K562 (cell line): Measurements from ENCODE around the gene PDZRN3. TPM values are rescaled to one million over a fixed set of nuclear protein-coding genes. Genes with fewer than 3 reads are reported as not detected.

Experiments
- ATAC-seq: fragments of 200-7000 bp; cut with Tn5 transposase; 3 replicates; pipeline ENCODE4 v1.9.1; 2020; ENCODE audit warnings: moderate library complexity
- BruUV-seq: library from RNA; stranded (reverse); fragments of 400-500 nt; replicated peaks from 2 replicates; lab custom pipeline; 2021; lab: Mats Ljungman, UMichigan
- CTCF ChIA-PET: fragments of 300-600 bp; formaldehyde crosslinking; extraction: SDS; loops from one replicate; lab custom pipeline; 2021; ENCODE audit warnings: low intra/inter-chr PET ratio; lab: Yijun Ruan, JAX
- POLR2A ChIA-PET: fragments of 300-600, 350-650 bp; sonication (Branson Sonifier 250); formaldehyde crosslinking; extraction: SDS; loops from one replicate; lab custom pipeline; 2021; ENCODE audit warnings: antibody characterized with exemption, inconsistent platforms; lab: Yijun Ruan, JAX
- DNase-seq, 4 experiments: peaks; one replicate each; pipeline versions ENCODE4 v3.0.0 to v3.0.0-alpha.2; 2011 to 2018; ENCODE audit warnings: low spot score in 3 of 4, mixed read lengths in 3 of 4; ENCODE audit errors: extremely low read depth in 1 of 4
- FAIRE-seq: peaks from 2 replicates; lab custom pipeline; 2011; peaks lifted over from hg19 to GRCh38; lab: Jason Lieb, UNC
- H2AFZ ChIP-seq: 2 replicates; pipeline ENCODE4 v1.6.0; 2011; ENCODE audit warnings: low read depth, low read length, control low read depth, inconsistent platforms
- H3K27ac ChIP-seq: fragments of 200-600 bp; 3 replicates; pipeline ENCODE4 v1.8.0; 2011; ENCODE audit warnings: low read depth, mild to moderate bottlenecking, control low read depth, inconsistent platforms, low read length, moderate library complexity, mixed read lengths; ENCODE audit errors: extremely low read depth
- H3K27me3 ChIP-seq, 2 experiments: fragments of 300-600 bp in 1 of 2; 2 replicates in 1 of 2; 3 replicates in 1 of 2; pipeline versions ENCODE4 v1.6.0 to v1.8.0; 2011; ENCODE audit warnings: inconsistent platforms in 2 of 2, low read length in 2 of 2, mild to moderate bottlenecking in 1 of 2, mixed read lengths in 1 of 2, moderate library complexity in 1 of 2; ENCODE audit not compliant: control insufficient read depth in 2 of 2, insufficient read depth in 2 of 2
- H3K36me3 ChIP-seq: fragments of 300-600 bp; 3 replicates; pipeline ENCODE4 v1.8.0; 2011; ENCODE audit warnings: mild to moderate bottlenecking, low read length, inconsistent platforms; ENCODE audit not compliant: control insufficient read depth, insufficient read depth
- H3K4me1 ChIP-seq, 2 experiments: fragments of 200-600 bp in 1 of 2; replicated peaks in 1 of 2; 2 replicates in 1 of 2; 3 replicates in 1 of 2; pipeline versions ENCODE4 v1.5.1 to v1.8.0; 2011; ENCODE audit warnings: inconsistent platforms in 2 of 2, low read length in 2 of 2, mild to moderate bottlenecking in 1 of 2, mixed read lengths in 1 of 2, moderate library complexity in 1 of 2; ENCODE audit not compliant: control insufficient read depth in 2 of 2, insufficient read depth in 2 of 2
- H3K4me2 ChIP-seq: 2 replicates; pipeline ENCODE4 v1.6.1; 2011; ENCODE audit warnings: low read length, control low read depth, inconsistent platforms, mixed read lengths; ENCODE audit not compliant: insufficient read depth
- H3K4me3 ChIP-seq: fragments of 200-600 bp; sonication (generic), shearing (Covaris generic); 2 replicates; pipeline ENCODE4 v1.5.1; 2016; ENCODE audit warnings: control low read depth, inconsistent platforms
- H3K79me2 ChIP-seq: fragments of 200-600 bp; 3 replicates; pipeline ENCODE4 v1.8.0; 2011; ENCODE audit warnings: low read length, inconsistent platforms; ENCODE audit not compliant: control insufficient read depth, insufficient read depth
- H3K9ac ChIP-seq, 2 experiments: 2 replicates each; pipeline versions ENCODE4 v1.6.0 to v1.6.1; 2011; ENCODE audit warnings: low read depth in 2 of 2, low read length in 2 of 2, control low read depth in 1 of 2, inconsistent platforms in 1 of 2, mild to moderate bottlenecking in 1 of 2, mixed read lengths in 1 of 2; ENCODE audit not compliant: insufficient read depth in 1 of 2
- H3K9me1 ChIP-seq: one replicate; pipeline ENCODE4 v1.6.0; 2011; ENCODE audit warnings: inconsistent platforms, mild to moderate bottlenecking, low read length, moderate library complexity; ENCODE audit not compliant: control insufficient read depth, insufficient read depth
- H3K9me3 ChIP-seq: replicated peaks from 2 replicates; pipeline ENCODE4 v1.5.1; 2011; ENCODE audit warnings: low read depth, low read length, inconsistent platforms; ENCODE audit not compliant: control insufficient read depth, insufficient read depth
- H4K20me1 ChIP-seq: replicated peaks from 2 replicates; pipeline ENCODE4 v1.6.1; 2011; ENCODE audit warnings: low read length, inconsistent platforms, mixed read lengths; ENCODE audit not compliant: control insufficient read depth, insufficient read depth
- ERF ChIP-seq: fragments of 450-650 bp; formaldehyde crosslinking; IDR thresholded peaks from 2 replicates; pipeline ENCODE4 v1.4.0; 2020; ENCODE audit warnings: mild to moderate bottlenecking, mixed read lengths
- GABPB1 ChIP-seq: sonication (generic); formaldehyde crosslinking; IDR thresholded peaks from 2 replicates; pipeline ENCODE4 v1.8.0; 2022; ENCODE audit warnings: mild to moderate bottlenecking, missing genetic modification reagents
- MTA2 ChIP-seq: fragments of 450-650 bp; IDR thresholded peaks from 2 replicates; pipeline ENCODE4 v1.6.1; 2016; ENCODE audit warnings: low read depth
- RBM14 ChIP-seq: fragments of 200-400 bp; formaldehyde crosslinking; IDR thresholded peaks from 2 replicates; pipeline ENCODE4 v1.6.1; 2018; ENCODE audit warnings: low read depth, mild to moderate bottlenecking, low read length, moderate library complexity, borderline replicate concordance; ENCODE audit not compliant: insufficient read depth
- SETDB1 ChIP-seq: IDR thresholded peaks from one replicate; pipeline ENCODE4 v1.6.1; 2012; ENCODE audit warnings: low read length, control low read depth, inconsistent platforms
- SRSF9 ChIP-seq: fragments of 200-400 bp; formaldehyde crosslinking; IDR thresholded peaks from 2 replicates; pipeline ENCODE4 v1.6.1; 2017; ENCODE audit warnings: low read depth, low read length, borderline replicate concordance
- TAF15 ChIP-seq: fragments of 200-400 bp; formaldehyde crosslinking; IDR thresholded peaks from 2 replicates; pipeline ENCODE4 v1.6.1; 2017; ENCODE audit warnings: mild to moderate bottlenecking, low read depth, low read length, moderate library complexity
- TEAD1 ChIP-seq, 2 experiments: fragments of 450-650 bp in 1 of 2; sonication (generic) in 1 of 2; formaldehyde crosslinking; IDR thresholded peaks; 2 replicates each; pipeline versions ENCODE4 v1.4.0 to v1.8.0; 2020 to 2022; ENCODE audit warnings: mild to moderate bottlenecking in 2 of 2, missing genetic modification reagents in 1 of 2
- TRIM24 ChIP-seq, 2 experiments: fragments of 450-650 bp; IDR thresholded peaks; 2 replicates each; pipeline ENCODE4 v1.6.1; 2016
- WGBS: fragments of 100-300 bp; shearing (Covaris generic); methylation state at CpG from one replicate; pipeline ENCODE4 v1.1.6; 2016; ENCODE audit warnings: low coverage, mixed read lengths; ENCODE audit not compliant: insufficient coverage; ENCODE audit errors: missing lambda C conversion rate; 5-methylcytosine and 5-hydroxymethylcytosine counted together
- in situ Hi-C: fragments of 300-500 bp; cut with MboI; formaldehyde crosslinking; loops from 4 replicates; pipeline ENCODE4 v1.15.0; 2018; ENCODE audit warnings: inconsistent platforms, mixed read lengths
- intact Hi-C: fragments of 100-400 bp; cut with micrococcal nuclease; formaldehyde crosslinking; loops from 2 replicates; pipeline ENCODE4 v1.14.2; 2022
- polyA plus RNA-seq, 8 experiments: library from polyadenylated mRNA; depleted of rRNA in 4 of 8; stranded (reverse) in 5 of 8; unstranded in 3 of 8; fragments of >200 nt; fragmentation: Nextera tagmentation in 2 of 8; fragmentation: Illumina TruSeq in 1 of 8; extraction: Ambion mirVana in 2 of 8; extraction: Trizol in 1 of 8; gene quantifications; 2 replicates each; pipeline versions ENCODE4 v1.2.1 to v1.2.3, GENCODE V29; 2011 to 2014; ENCODE audit warnings: inconsistent platforms in 1 of 8, missing spikeins in 1 of 8
- total RNA-seq, 7 experiments: library from RNA; depleted of rRNA in 6 of 7; stranded (reverse); fragments of >200 nt in 6 of 7; fragmentation: Illumina TruSeq in 2 of 7; extraction: Trizol in 2 of 7; gene quantifications; 2 replicates each; pipeline versions ENCODE4 v1.2.1 to v1.2.3, GENCODE V29; 2011 to 2021; ENCODE audit warnings: low replicate concordance in 1 of 7
- TF ChIP-seq, protein P1 (sequence below): fragments of 200-600 bp; sonication (generic); IDR thresholded peaks from one replicate; pipeline ENCODE4 v1.6.1; 2012; ENCODE audit warnings: mild to moderate bottlenecking, low read depth, low read length, inconsistent platforms

PDZRN3 gene
- total and polyA plus RNA-seq, 9 of the 15 experiments (the other 6 are each of a cell fraction or from before 2014, with no cell fraction given), result 0.16 TPM; not detected in 8

GRCh38 chr3:73548436-73548835, 76.3 kb downstream of the PDZRN3 start (continued):
- no peak for TF ChIP-seq SRSF9

DNA sequence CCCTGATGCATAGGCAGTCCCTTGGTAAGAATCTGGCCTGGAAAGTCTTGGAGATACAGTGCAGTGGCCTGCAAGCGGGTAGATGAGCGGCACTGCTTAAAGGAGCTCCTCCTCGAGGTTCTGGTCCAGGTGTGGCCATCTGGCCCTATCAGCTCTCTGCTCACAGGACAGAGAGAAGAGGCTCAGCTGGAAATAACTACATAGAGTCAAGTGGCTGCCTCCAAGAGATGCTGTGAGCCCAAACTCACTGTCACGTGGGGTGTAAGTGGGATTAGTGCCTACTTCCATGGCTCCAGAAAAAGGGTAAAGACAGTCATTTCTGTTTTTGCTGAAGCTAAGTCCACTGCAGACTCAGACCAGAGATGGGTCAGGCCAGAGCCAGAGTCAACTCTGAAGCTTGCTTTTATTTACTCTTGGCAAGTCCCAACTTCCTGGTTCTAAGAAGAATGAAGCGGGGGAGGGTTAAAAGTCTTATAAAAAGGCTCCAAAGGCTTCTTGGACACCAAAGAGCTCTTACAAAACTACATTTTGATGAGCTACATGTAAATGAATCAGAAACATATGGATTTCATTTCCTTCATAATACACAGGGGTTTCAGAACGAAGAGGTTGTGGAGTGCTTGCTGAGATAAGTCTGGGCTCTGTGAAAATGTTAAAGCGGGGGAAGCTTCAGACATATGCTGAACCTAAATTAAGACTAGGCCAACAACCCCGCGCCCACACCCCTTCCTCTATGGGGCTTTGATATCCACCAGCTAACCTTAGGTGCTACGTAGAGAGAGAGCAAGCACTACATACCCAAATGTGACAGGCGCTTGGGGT, 77.1 kb downstream of the PDZRN3 start:
- H3K36me3 ChIP-seq, result no peaks in the 10 kb centered on the region
- no peak overlapping the region for H2AFZ ChIP-seq
- no peak overlapping the region for H3K9ac ChIP-seq
- no peaks in the 10 kb centered on the region for H4K20me1 ChIP-seq
- no peak overlapping the region for H3K4me2 ChIP-seq
- BruUV-seq, result no TSS peak
- no peaks in the 10 kb centered on the region for H3K4me1 ChIP-seq
- ChIA-PET POLR2A (no interaction called here), CTCF (no interaction called here)
- no peak overlapping the region for H3K27ac ChIP-seq
- DNase-seq (no peak), ATAC-seq (no peak), FAIRE-seq (no peak)
- H3K27me3 ChIP-seq, result no peaks in the 10 kb centered on the region
- H3K79me2 ChIP-seq, result no peaks in the 10 kb centered on the region
- H3K4me3 ChIP-seq, result no peak overlapping the region
- 1% methylated on average over 10 of the region's 11 CpGs for WGBS
- no peaks in the 10 kb centered on the region for H3K9me1 ChIP-seq
- H3K9me3 ChIP-seq, result no peaks in the 10 kb centered on the region
- in situ Hi-C loops, result no loop called here
- intact Hi-C loops, result no loop called here
- TF ChIP-seq TRIM24 (IDR thresholded peaks at IDR 0.05) (no peak), MTA2 (no peak), RBM14 (no peak), TAF15 (no peak), TEAD1 (CRISPR knock-in tag; IDR thresholded peaks at IDR 0.05) (no peak), GABPB1 (CRISPR knock-in tag) (no peak), SETDB1 (no peak), ERF (CRISPR knock-in tag) (no peak)
- TF ChIP-seq, protein P1, sequence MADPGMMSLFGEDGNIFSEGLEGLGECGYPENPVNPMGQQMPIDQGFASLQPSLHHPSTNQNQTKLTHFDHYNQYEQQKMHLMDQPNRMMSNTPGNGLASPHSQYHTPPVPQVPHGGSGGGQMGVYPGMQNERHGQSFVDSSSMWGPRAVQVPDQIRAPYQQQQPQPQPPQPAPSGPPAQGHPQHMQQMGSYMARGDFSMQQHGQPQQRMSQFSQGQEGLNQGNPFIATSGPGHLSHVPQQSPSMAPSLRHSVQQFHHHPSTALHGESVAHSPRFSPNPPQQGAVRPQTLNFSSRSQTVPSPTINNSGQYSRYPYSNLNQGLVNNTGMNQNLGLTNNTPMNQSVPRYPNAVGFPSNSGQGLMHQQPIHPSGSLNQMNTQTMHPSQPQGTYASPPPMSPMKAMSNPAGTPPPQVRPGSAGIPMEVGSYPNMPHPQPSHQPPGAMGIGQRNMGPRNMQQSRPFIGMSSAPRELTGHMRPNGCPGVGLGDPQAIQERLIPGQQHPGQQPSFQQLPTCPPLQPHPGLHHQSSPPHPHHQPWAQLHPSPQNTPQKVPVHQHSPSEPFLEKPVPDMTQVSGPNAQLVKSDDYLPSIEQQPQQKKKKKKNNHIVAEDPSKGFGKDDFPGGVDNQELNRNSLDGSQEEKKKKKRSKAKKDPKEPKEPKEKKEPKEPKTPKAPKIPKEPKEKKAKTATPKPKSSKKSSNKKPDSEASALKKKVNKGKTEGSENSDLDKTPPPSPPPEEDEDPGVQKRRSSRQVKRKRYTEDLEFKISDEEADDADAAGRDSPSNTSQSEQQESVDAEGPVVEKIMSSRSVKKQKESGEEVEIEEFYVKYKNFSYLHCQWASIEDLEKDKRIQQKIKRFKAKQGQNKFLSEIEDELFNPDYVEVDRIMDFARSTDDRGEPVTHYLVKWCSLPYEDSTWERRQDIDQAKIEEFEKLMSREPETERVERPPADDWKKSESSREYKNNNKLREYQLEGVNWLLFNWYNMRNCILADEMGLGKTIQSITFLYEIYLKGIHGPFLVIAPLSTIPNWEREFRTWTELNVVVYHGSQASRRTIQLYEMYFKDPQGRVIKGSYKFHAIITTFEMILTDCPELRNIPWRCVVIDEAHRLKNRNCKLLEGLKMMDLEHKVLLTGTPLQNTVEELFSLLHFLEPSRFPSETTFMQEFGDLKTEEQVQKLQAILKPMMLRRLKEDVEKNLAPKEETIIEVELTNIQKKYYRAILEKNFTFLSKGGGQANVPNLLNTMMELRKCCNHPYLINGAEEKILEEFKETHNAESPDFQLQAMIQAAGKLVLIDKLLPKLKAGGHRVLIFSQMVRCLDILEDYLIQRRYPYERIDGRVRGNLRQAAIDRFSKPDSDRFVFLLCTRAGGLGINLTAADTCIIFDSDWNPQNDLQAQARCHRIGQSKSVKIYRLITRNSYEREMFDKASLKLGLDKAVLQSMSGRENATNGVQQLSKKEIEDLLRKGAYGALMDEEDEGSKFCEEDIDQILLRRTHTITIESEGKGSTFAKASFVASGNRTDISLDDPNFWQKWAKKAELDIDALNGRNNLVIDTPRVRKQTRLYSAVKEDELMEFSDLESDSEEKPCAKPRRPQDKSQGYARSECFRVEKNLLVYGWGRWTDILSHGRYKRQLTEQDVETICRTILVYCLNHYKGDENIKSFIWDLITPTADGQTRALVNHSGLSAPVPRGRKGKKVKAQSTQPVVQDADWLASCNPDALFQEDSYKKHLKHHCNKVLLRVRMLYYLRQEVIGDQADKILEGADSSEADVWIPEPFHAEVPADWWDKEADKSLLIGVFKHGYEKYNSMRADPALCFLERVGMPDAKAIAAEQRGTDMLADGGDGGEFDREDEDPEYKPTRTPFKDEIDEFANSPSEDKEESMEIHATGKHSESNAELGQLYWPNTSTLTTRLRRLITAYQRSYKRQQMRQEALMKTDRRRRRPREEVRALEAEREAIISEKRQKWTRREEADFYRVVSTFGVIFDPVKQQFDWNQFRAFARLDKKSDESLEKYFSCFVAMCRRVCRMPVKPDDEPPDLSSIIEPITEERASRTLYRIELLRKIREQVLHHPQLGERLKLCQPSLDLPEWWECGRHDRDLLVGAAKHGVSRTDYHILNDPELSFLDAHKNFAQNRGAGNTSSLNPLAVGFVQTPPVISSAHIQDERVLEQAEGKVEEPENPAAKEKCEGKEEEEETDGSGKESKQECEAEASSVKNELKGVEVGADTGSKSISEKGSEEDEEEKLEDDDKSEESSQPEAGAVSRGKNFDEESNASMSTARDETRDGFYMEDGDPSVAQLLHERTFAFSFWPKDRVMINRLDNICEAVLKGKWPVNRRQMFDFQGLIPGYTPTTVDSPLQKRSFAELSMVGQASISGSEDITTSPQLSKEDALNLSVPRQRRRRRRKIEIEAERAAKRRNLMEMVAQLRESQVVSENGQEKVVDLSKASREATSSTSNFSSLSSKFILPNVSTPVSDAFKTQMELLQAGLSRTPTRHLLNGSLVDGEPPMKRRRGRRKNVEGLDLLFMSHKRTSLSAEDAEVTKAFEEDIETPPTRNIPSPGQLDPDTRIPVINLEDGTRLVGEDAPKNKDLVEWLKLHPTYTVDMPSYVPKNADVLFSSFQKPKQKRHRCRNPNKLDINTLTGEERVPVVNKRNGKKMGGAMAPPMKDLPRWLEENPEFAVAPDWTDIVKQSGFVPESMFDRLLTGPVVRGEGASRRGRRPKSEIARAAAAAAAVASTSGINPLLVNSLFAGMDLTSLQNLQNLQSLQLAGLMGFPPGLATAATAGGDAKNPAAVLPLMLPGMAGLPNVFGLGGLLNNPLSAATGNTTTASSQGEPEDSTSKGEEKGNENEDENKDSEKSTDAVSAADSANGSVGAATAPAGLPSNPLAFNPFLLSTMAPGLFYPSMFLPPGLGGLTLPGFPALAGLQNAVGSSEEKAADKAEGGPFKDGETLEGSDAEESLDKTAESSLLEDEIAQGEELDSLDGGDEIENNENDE, result no peak
